Amniotic epithelial cell (primary cell): ENCODE data around the gene B3GAT3.
"Not testable (repeated sequence)": the region's sequence is repeated elsewhere in the genome, so short reads cannot be mapped to it uniquely, and the experiment has no call there.

Experiments used
- DNase-seq: peaks from one replicate; pipeline ENCODE4 v3.0.0-alpha.2; 2010; ENCODE audit warnings: low read depth

Gene B3GAT3

GRCh38 chr11:62621567-62622470 lies at the start of gene B3GAT3:
Gene B3GAT3 (minus strand): TSS chr11:62621986. CDS start chr11:62621947, 39 bp downstream.
- DNase-seq, result peak; percentile 99

GRCh38 chr11:62671236-62671607 lies 49.4 kb upstream of the B3GAT3 start:
- no peak for DNase-seq

GRCh38 chr11:62669420-62670161 lies 47.8 kb upstream of the B3GAT3 start:
- no peak for DNase-seq

- no peak for DNase-seq
Measured at GRCh38 chr11:62667460-62667859, 45.7 kb upstream of the B3GAT3 start.

- no peak for DNase-seq
Measured at GRCh38 chr11:62666259-62666926, 44.6 kb upstream of the B3GAT3 start.

- DNase-seq, result peak; percentile 76
Measured at GRCh38 chr11:62665599-62666258, 43.9 kb upstream of the B3GAT3 start.

GRCh38 chr11:62665075-62665598 lies 43.4 kb upstream of the B3GAT3 start, which contains the start of the genes C11orf98 and CSKMT:
Gene C11orf98 (minus strand): TSS chr11:62665210. CDS start chr11:62665169, 41 bp downstream.
Gene CSKMT (plus strand): TSS chr11:62665312. CDS start chr11:62665880, 568 bp downstream.
- peak; percentile 88 for DNase-seq

- peak; percentile 59 for DNase-seq
Measured at GRCh38 chr11:62664405-62665074, 42.8 kb upstream of the B3GAT3 start.

GRCh38 chr11:62656796-62657429 lies 35.1 kb upstream of the B3GAT3 start:
- no peak for DNase-seq

GRCh38 chr11:62654297-62654696 lies 32.5 kb upstream of the B3GAT3 start:
- no peak for DNase-seq

- DNase-seq, result no peak
Measured at GRCh38 chr11:62652161-62653006, 30.6 kb upstream of the B3GAT3 start.

- DNase-seq, result not testable (repeated sequence)
Measured at GRCh38 chr11:62650283-62650682, 28.5 kb upstream of the B3GAT3 start.

- no peak for DNase-seq
Measured at GRCh38 chr11:62649486-62649885, 27.7 kb upstream of the B3GAT3 start.

- DNase-seq, result no peak
Measured at GRCh38 chr11:62648967-62649364, 27.2 kb upstream of the B3GAT3 start.

GRCh38 chr11:62648185-62648966 lies 26.6 kb upstream of the B3GAT3 start:
- DNase-seq, result no peak

- no peak for DNase-seq
Measured at GRCh38 chr11:62647609-62648005, 25.8 kb upstream of the B3GAT3 start.

- DNase-seq, result no peak
Measured at GRCh38 chr11:62646825-62647608, 25.2 kb upstream of the B3GAT3 start.
